PC-9 (cell line): ENCODE results near the gene FUT6. TPM values are rescaled to one million over a fixed set of nuclear protein-coding genes. Genes with fewer than 3 reads are reported as not detected.
A peak's percentile ranks its signal among the peaks of the same experiment; 100 is the strongest.
"Not testable (repeated sequence)": the region's sequence is repeated elsewhere in the genome, so short reads cannot be mapped to it uniquely, and the experiment has no call there.

ENCODE experiments used
- BruUV-seq: library from RNA; stranded (reverse); fragments of 400-500 nt; replicated peaks from 2 replicates; lab custom pipeline; 2021; lab: Mats Ljungman, UMichigan
- CTCF ChIA-PET: fragments of 300-600 bp; sonication (Branson Sonifier 250); formaldehyde crosslinking; loops from one replicate; lab custom pipeline; 2022; ENCODE audit warnings: antibody characterized with exemption; lab: Charles Lee
- POLR2A ChIA-PET: fragments of 300-600 bp; sonication (Branson Sonifier 250); formaldehyde crosslinking; loops from one replicate; lab custom pipeline; 2022; ENCODE audit warnings: antibody characterized with exemption; ENCODE audit not compliant: unreplicated experiment; lab: Charles Lee
- DNase-seq, 2 experiments: peaks; one replicate each; pipeline versions ENCODE4 v3.0.0 to v3.0.0-alpha.2; 2015 to 2022; ENCODE audit warnings: mixed read lengths in 1 of 2
- H2AFZ ChIP-seq: fragments of 200-600 bp; sonication (generic); 2 replicates; pipeline ENCODE4 v1.8.1; 2017; ENCODE audit warnings: antibody characterized with exemption
- H3F3A ChIP-seq: fragments of 200-600 bp; sonication (generic); 2 replicates; pipeline ENCODE4 v1.8.1; 2017; ENCODE audit warnings: antibody characterized with exemption, mild to moderate bottlenecking, low read depth; ENCODE audit not compliant: insufficient read depth
- H3K27ac ChIP-seq: fragments of 200-600 bp; sonication (generic); 2 replicates; pipeline ENCODE4 v1.6.1; 2016; ENCODE audit warnings: mixed run types
- H3K27me3 ChIP-seq: fragments of 200-600 bp; sonication (generic); 2 replicates; pipeline ENCODE4 v1.6.1; 2016; ENCODE audit warnings: low read depth, mixed run types; ENCODE audit not compliant: insufficient read depth
- H3K36me3 ChIP-seq: fragments of 200-600 bp; sonication (generic); 2 replicates; pipeline ENCODE4 v1.6.1; 2016; ENCODE audit warnings: low read depth, mixed run types
- H3K4me1 ChIP-seq: fragments of 200-600 bp; sonication (generic); replicated peaks from 2 replicates; pipeline ENCODE4 v1.6.1; 2016; ENCODE audit warnings: mixed run types; ENCODE audit not compliant: insufficient read depth
- H3K4me2 ChIP-seq: fragments of 200-600 bp; sonication (generic); 2 replicates; pipeline ENCODE4 v1.6.1; 2017; ENCODE audit warnings: mixed run types
- H3K4me3 ChIP-seq: fragments of 200-600 bp; sonication (generic); 2 replicates; pipeline ENCODE4 v1.6.1; 2016; ENCODE audit warnings: mixed run types
- H3K79me2 ChIP-seq: fragments of 200-600 bp; sonication (generic); 2 replicates; pipeline ENCODE4 v1.6.1; 2017; ENCODE audit warnings: low read depth, mixed run types
- H3K9me2 ChIP-seq: fragments of 200-600 bp; sonication (generic); 2 replicates; pipeline ENCODE4 v1.8.1; 2017; ENCODE audit warnings: mild to moderate bottlenecking; ENCODE audit not compliant: insufficient read depth
- H3K9me3 ChIP-seq: fragments of 200-600 bp; sonication (generic); 2 replicates; pipeline ENCODE4 v1.8.1; 2016; ENCODE audit warnings: low read depth; ENCODE audit not compliant: insufficient read depth
- H4K20me1 ChIP-seq: fragments of 200-600 bp; sonication (generic); 2 replicates; pipeline ENCODE4 v1.8.1; 2017; ENCODE audit not compliant: insufficient read depth
- EZH2 ChIP-seq: fragments of 200-600 bp; sonication (generic); IDR thresholded peaks from 2 replicates; pipeline ENCODE4 v1.8.0; 2017; ENCODE audit warnings: antibody characterized with exemption, low read depth
- intact Hi-C: fragments of 100-400 bp; cut with micrococcal nuclease; formaldehyde crosslinking; loops from one replicate; pipeline ENCODE4 v1.10.0; 2022; ENCODE audit not compliant: unreplicated experiment
- total RNA-seq: library from RNA; stranded (reverse); gene quantifications from 2 replicates; pipeline ENCODE4 v1.2.3, GENCODE V29; 2021
- TF ChIP-seq, protein P1 (sequence below): fragments of 200-600 bp; sonication (generic); conservative IDR thresholded peaks from 2 replicates; pipeline ENCODE4 v1.6.1; 2017; ENCODE audit warnings: mixed run types, antibody characterized with exemption, mild to moderate bottlenecking, moderate library complexity

FUT6 gene
- total RNA-seq, 1 experiment from 2014 or later = 0.55 TPM

- H3K27me3 ChIP-seq = no peaks in the 10 kb centered on the region
- H3K4me2 ChIP-seq = peak within 1 kb of the TSS; percentile 96
- BruUV-seq = no TSS peak
- no peaks in the 10 kb centered on the region for H4K20me1 ChIP-seq
- peaks cover 29% of the 10 kb centered on the region for H3K4me1 ChIP-seq
- H2AFZ ChIP-seq = peak within 1 kb of the TSS; percentile 71
- intact Hi-C loops = loop anchor here (2.0 kb wide), 1 partner anchor 53 kb away; the partner anchor contains the start of gene VMAC
- H3K9me3 ChIP-seq = no peaks in the 10 kb centered on the region
- DNase-seq = peak; percentile 71 to 91
- POLR2A ChIA-PET = no interaction called here
- peak within 1 kb of the TSS; percentile 73 for H3K4me3 ChIP-seq
- TF ChIP-seq, protein P1, sequence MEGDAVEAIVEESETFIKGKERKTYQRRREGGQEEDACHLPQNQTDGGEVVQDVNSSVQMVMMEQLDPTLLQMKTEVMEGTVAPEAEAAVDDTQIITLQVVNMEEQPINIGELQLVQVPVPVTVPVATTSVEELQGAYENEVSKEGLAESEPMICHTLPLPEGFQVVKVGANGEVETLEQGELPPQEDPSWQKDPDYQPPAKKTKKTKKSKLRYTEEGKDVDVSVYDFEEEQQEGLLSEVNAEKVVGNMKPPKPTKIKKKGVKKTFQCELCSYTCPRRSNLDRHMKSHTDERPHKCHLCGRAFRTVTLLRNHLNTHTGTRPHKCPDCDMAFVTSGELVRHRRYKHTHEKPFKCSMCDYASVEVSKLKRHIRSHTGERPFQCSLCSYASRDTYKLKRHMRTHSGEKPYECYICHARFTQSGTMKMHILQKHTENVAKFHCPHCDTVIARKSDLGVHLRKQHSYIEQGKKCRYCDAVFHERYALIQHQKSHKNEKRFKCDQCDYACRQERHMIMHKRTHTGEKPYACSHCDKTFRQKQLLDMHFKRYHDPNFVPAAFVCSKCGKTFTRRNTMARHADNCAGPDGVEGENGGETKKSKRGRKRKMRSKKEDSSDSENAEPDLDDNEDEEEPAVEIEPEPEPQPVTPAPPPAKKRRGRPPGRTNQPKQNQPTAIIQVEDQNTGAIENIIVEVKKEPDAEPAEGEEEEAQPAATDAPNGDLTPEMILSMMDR = no peak
- TF ChIP-seq EZH2 = no peak
- peaks cover 21% of the 10 kb centered on the region for H3K79me2 ChIP-seq
- no peaks in the 10 kb centered on the region for H3K36me3 ChIP-seq
- peaks cover 22% of the 10 kb centered on the region; the same call in 1 of the 2 replicates for H3F3A ChIP-seq
- CTCF ChIA-PET = no interaction called here
- H3K27ac ChIP-seq = peak within 1 kb of the TSS; percentile 98
- no peaks in the 10 kb centered on the region for H3K9me2 ChIP-seq
Observed at GRCh38 chr19:5851302-5851701, 11.8 kb upstream of the FUT6 start, which contains the start of gene FUT3. TSS of gene FUT3 (minus strand) at chr19:5851449.

DNA sequence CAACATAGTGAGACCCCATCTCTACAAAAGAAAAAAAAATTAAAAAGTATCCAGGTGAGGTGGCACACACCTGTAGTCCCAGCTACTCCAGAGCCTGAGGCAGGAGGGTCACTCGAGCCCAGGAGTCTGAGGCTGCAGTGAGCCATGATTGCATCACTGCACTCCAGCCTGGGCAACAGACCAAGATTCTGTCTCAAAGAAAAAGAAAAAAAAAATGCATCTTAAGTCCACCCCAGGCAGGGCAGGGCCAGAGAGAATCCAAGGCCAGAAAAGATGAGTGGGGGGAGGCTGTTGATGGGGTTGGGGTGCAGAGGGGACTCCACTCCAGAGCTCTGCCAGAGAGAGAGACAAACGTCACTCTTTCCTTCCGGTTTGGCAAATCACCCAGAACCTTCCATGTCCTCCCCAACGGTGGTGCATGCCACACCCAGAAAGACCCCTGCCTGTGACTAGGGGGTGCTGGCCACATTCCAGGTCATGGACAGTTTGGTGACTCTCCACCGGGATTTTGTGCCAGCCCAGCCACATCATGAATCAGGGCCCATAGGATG is 11.3 kb upstream of the FUT6 start:
- POLR2A ChIA-PET = interaction anchor here (0.6 kb wide), 1 partner anchor 52 kb away, joined by 11 read pairs; no protein-coding TSS in a partner anchor
- BruUV-seq = TSS peak; percentile 72
- Histone ChIP-seq H3K36me3 (no peaks in the 10 kb centered on the region), H3F3A (peaks cover 22% of the 10 kb centered on the region; the same call in 1 of the 2 replicates), H3K79me2 (peaks cover 21% of the 10 kb centered on the region), H3K27ac (peak overlapping the region; percentile 98), H3K4me3 (peak overlapping the region; percentile 73), H3K4me2 (peak overlapping the region; percentile 96), H4K20me1 (no peaks in the 10 kb centered on the region), H3K9me3 (no peaks in the 10 kb centered on the region), H3K9me2 (no peaks in the 10 kb centered on the region), H3K27me3 (no peaks in the 10 kb centered on the region), H3K4me1 (peaks cover 29% of the 10 kb centered on the region), H2AFZ (peak overlapping the region; percentile 71)
- TF ChIP-seq, protein P1 = no peak
- no peak for TF ChIP-seq EZH2
- intact Hi-C loops = loop anchor here (2.0 kb wide), 1 partner anchor 54 kb away; the partner anchor contains the start of gene VMAC
- CTCF ChIA-PET = interaction anchor here (0.6 kb wide), 1 partner anchor 16 kb away, joined by 4 read pairs; no protein-coding TSS in a partner anchor
- DNase-seq = peak; percentile 66 to 78

DNA sequence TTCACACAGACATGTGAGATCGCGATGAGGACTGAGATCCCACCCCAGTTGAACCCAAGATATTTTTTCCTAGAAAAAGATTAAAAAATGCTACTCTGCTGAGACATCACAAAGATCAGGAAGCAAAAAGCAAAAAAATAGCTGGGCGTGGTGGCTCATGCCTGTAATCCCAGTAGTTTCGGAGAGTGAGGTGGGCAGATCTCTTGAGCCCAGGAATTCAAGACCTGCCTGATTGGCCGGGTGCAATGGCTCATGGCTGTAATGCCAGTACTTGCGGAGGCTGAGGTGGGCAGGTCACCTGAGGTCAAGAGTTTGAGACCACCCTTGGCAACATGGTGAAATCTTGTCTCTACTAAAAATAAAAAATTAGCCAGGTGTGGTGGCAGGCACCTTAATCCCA is 10.7 kb upstream of the FUT6 start:
- intact Hi-C loops = loop anchor here (2.0 kb wide), 1 partner anchor 55 kb away; the partner anchor contains the start of gene VMAC
- Histone ChIP-seq H3K36me3 (no peaks in the 10 kb centered on the region), H3K9me2 (no peaks in the 10 kb centered on the region), H3K4me1 (peaks cover 29% of the 10 kb centered on the region), H2AFZ (no peak overlapping the region), H3K9me3 (no peaks in the 10 kb centered on the region), H3K27ac (peak overlapping the region; percentile 98), H3K4me2 (peak overlapping the region; percentile 96), H3K4me3 (peak overlapping the region; percentile 73), H4K20me1 (no peaks in the 10 kb centered on the region), H3F3A (peaks cover 22% of the 10 kb centered on the region; the same call in 1 of the 2 replicates), H3K79me2 (peaks cover 21% of the 10 kb centered on the region), H3K27me3 (no peaks in the 10 kb centered on the region)
- ChIA-PET CTCF (interaction anchor here (0.6 kb wide), 1 partner anchor 15 kb away, joined by 4 read pairs; no protein-coding TSS in a partner anchor), POLR2A (interaction anchor here (0.6 kb wide), 3 partner anchors 21 to 53 kb away, joined by 3 to 11 read pairs (median 4); no protein-coding TSS in a partner anchor)
- no TSS peak for BruUV-seq
- no peak for TF ChIP-seq EZH2
- TF ChIP-seq, protein P1 = no peak
- DNase-seq = peak; percentile 27 to 64

DNA sequence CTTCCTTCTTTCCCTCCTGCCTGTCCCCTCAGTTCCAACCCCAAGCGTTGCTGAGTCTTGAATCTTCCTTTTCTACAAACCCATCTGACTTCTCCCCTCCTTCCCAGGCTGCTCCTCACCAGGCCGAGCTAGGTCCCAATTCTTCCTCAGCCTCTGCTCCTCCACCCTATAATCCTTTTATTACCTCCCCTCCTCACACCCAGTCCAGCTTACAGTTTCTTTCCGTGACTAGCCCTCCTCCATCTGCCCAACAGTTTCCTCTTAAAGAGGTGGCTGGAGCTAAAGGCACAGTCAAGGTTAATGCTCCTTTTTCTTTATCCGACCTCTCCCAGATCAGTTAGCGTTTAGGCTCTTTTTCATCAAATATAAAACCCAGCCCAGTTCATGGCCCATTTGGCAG is 9.1 kb upstream of the FUT6 start:
- DNase-seq, H2AFZ ChIP-seq, CTCF ChIA-PET, BruUV-seq, H3K27me3 ChIP-seq, intact Hi-C loops, H3K36me3 ChIP-seq, H4K20me1 ChIP-seq, H3K4me3 ChIP-seq, H3K27ac ChIP-seq, H3K9me3 ChIP-seq, POLR2A ChIA-PET, H3K9me2 ChIP-seq: not testable (repeated sequence)
- Histone ChIP-seq H3F3A (peaks cover 22% of the 10 kb centered on the region; the same call in 1 of the 2 replicates), H3K79me2 (peaks cover 21% of the 10 kb centered on the region), H3K4me2 (peak overlapping the region; percentile 96), H3K4me1 (peaks cover 29% of the 10 kb centered on the region)

- DNase-seq, H4K20me1 ChIP-seq, CTCF ChIA-PET, H3K4me2 ChIP-seq, POLR2A ChIA-PET, H3K27me3 ChIP-seq, H3K36me3 ChIP-seq, BruUV-seq, H3K9me2 ChIP-seq, H3K4me3 ChIP-seq, H3K27ac ChIP-seq, H2AFZ ChIP-seq, intact Hi-C loops, H3K9me3 ChIP-seq: not testable (repeated sequence)
- Histone ChIP-seq H3K4me1 (peaks cover 29% of the 10 kb centered on the region), H3K79me2 (peaks cover 21% of the 10 kb centered on the region), H3F3A (peaks cover 22% of the 10 kb centered on the region; the same call in 1 of the 2 replicates)
Observed at GRCh38 chr19:5847846-5848245, 8.3 kb upstream of the FUT6 start.
